Mucosa of gallbladder (tissue), 1 donor: ENCODE results near the gene CDKN1A. TPM values are rescaled to one million over a fixed set of nuclear protein-coding genes. Genes with fewer than 3 reads are reported as not detected.

Experiments
- DNase-seq: peaks from one replicate; pipeline ENCODE4 v3.0.0-alpha.2; 2020; ENCODE audit warnings: low spot score
- total RNA-seq: library from RNA; stranded (reverse); gene quantifications from one replicate; pipeline ENCODE4 v1.2.1, GENCODE V29; 2021
- donor health status: DM: no; HTN: no; CAD: no.

The CDKN1A gene
- total RNA-seq, 1 donor from 2014 or later: 71.2 TPM

DNA sequence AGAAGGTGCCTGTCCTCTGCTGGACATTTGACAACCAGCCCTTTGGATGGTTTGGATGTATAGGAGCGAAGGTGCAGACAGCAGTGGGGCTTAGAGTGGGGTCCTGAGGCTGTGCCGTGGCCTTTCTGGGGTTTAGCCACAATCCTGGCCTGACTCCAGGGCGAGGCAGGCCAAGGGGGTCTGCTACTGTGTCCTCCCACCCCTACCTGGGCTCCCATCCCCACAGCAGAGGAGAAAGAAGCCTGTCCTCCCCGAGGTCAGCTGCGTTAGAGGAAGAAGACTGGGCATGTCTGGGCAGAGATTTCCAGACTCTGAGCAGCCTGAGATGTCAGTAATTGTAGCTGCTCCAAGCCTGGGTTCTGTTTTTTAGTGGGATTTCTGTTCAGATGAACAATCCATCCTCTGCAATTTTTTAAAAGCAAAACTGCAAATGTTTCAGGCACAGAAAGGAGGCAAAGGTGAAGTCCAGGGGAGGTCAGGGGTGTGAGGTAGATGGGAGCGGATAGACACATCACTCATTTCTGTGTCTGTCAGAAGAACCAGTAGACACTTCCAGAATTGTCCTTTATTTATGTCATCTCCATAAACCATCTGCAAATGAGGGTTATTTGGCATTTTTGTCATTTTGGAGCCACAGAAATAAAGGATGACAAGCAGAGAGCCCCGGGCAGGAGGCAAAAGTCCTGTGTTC is 1.3 kb upstream of the CDKN1A start:
- DNase-seq: no peak

DNA sequence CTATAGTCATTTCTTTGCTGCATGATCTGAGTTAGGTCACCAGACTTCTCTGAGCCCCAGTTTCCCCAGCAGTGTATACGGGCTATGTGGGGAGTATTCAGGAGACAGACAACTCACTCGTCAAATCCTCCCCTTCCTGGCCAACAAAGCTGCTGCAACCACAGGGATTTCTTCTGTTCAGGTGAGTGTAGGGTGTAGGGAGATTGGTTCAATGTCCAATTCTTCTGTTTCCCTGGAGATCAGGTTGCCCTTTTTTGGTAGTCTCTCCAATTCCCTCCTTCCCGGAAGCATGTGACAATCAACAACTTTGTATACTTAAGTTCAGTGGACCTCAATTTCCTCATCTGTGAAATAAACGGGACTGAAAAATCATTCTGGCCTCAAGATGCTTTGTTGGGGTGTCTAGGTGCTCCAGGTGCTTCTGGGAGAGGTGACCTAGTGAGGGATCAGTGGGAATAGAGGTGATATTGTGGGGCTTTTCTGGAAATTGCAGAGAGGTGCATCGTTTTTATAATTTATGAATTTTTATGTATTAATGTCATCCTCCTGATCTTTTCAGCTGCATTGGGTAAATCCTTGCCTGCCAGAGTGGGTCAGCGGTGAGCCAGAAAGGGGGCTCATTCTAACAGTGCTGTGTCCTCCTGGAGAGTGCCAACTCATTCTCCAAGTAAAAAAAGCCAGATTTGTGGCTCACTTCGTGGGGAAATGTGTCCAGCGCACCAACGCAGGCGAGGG is 594 bp upstream of the CDKN1A start:
- DNase-seq: no peak

DNA sequence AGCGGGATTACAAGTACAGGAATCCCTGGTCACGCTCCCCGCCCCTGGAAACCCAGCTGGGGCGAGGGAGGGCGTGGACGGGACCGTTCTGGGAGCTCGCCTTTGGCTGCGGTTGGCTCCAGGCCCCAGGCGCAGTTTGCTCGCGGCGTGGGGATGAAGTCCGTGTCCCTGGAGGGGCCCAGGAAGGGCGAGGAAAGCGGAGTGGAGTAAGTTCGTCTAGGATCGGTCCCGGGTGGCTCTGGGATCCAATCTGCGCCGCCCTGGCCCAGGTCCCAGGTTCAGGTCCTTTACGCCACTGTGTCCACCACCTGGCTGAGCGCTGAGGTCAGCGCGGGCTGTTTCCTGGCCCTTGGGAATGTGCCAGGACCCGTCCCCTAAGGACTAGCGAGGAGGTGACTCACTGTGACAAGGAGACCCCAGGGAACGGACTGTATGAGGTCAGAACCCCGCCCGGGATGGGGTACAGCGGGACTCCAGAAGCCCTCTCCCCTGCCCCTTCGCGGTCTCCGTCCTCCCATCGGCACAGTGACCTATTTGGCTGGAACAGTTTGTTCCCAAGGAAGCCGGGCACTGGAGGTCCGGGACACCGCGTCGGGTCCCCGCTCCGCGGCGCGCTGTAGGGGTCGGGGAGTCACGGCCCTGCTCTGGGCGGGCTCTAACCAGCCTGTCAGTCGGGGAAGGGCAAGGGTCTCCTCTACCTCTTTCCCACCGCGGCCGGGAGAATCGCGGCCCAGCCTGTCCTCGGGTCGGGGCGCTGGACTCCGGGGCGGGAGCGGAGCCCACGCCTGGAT is 724 bp downstream of the CDKN1A start:
- peak; percentile 53 for DNase-seq

DNA sequence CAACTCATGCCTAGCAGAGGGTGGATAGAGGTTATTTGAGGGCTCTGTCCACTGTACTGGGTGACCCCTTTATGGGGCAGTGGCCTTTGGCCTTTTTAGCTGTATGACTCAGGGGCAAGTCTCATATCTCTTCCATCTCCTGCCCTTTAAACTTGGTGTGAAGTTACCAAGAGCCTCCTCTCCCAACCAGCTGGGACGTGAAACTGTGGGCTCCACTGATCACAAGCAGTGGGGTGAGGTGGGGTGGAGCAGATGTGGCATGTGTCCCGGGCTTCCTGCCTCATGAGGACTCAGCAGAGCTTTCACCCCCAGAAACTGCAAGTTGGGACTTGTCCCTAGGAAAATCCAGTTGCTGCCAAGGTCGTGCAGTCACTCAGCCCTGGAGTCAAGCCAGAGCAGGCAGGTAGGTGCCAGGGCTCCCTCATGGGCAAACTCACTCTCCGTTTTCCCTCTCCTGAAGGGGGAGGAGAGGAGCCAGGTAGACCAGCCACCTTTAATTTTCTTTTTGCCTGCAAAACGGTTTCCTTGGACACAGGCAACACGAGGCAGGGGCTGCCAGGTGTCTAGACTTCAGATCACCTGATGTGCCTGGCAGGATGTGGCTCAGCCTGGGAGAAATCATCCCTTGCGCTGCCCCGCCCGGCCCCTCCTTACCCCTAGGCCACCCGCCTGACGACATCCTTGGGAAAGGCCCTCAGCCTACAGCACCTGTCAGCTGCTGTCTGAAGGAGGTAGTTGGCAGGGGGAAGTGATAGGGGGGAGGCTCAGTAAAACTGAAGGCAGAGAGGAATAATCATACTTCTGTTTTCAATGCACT is 4.0 kb downstream of the CDKN1A start:
- peak; percentile 71 for DNase-seq

DNA sequence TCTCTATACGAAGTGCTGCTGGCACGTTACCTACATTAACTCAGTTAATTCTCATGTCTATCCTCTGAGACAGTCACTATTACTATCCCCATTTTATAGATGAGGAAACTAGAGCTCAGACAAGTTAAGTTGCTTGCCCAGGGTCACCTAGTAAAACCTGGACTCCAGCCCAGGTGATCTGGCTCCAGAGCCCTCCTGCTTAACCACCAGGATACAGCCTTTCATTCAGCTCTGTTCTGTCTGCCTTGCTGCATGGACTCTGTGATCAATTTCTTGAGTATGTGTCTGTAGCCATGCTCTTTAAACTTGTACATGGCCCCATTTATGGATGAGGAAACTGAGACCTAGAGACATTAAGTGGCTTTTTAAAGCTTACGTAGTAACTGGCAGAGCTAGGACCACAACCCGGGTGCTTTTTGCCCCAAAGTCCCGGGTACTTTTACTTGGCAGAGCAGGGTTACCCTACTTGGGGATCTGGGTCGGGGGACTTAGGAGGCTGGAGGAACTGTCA is 4.7 kb downstream of the CDKN1A start:
- DNase-seq: no peak

DNA sequence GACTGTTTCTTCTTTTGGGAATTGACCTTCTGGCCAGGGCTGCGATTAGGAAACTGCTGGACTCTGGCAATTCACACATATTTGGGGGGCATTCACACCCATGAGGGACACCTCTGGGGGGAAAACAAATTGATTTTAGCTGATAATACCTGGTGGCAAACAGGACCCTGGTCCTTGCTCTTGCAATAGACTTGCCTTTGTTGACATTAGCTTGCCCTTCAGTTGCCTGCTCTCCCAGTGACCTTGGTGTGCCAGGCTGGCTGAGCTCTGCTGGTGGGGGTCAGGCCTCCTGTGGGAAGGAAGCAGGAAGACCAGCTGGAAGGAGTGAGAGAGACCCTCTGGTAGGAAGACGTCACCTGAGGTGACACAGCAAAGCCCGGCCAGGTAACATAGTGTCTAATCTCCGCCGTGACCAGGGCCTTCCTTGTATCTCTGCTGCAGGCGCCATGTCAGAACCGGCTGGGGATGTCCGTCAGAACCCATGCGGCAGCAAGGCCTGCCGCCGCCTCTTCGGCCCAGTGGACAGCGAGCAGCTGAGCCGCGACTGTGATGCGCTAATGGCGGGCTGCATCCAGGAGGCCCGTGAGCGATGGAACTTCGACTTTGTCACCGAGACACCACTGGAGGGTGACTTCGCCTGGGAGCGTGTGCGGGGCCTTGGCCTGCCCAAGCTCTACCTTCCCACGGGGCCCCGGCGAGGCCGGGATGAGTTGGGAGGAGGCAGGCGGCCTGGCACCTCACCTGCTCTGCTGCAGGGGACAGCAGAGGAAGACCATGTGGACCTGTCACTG is 5.3 kb downstream of the CDKN1A start:
- no peak for DNase-seq

DNA sequence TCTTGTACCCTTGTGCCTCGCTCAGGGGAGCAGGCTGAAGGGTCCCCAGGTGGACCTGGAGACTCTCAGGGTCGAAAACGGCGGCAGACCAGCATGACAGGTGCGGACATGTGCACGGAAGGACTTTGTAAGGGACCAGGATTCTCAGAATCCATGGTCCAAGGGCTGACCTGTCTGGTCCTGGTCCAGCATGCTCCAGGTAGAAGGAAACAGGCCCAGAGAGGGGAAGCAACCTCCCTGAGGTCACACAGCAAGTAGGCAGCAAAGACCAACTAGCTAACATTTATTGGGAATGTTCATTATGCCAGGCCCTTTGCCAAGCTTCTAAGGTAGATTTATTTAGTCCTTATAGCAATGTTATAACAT is 5.9 kb downstream of the CDKN1A start:
- DNase-seq: no peak

DNA sequence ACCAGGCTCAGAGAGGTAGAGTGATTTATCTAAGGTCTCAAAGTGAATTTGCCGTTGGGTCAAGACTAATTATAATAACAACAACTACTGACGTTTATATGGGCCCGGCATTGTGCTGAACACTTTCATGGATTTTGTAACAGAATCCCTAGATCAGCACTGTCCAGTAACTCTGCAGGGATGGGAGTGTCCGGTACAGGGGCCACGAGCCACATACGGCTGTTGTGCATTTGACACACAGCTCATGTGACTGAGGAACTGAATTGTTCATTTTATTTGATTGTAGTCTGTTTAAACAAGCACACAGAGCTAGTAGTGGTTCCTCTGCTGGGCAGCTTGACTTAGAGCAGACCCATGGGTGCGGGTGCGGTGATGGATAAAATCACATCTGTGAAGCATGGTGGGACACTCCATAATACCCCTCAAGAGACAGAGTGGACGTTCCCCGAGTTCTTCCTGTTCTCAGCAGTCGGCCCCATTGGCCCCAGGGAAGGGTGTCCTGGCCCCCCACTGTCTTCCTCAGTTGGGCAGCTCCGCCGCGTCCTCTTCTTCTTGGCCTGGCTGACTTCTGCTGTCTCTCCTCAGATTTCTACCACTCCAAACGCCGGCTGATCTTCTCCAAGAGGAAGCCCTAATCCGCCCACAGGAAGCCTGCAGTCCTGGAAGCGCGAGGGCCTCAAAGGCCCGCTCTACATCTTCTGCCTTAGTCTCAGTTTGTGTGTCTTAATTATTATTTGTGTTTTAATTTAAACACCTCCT is 6.8 kb downstream of the CDKN1A start:
- no peak for DNase-seq

DNA sequence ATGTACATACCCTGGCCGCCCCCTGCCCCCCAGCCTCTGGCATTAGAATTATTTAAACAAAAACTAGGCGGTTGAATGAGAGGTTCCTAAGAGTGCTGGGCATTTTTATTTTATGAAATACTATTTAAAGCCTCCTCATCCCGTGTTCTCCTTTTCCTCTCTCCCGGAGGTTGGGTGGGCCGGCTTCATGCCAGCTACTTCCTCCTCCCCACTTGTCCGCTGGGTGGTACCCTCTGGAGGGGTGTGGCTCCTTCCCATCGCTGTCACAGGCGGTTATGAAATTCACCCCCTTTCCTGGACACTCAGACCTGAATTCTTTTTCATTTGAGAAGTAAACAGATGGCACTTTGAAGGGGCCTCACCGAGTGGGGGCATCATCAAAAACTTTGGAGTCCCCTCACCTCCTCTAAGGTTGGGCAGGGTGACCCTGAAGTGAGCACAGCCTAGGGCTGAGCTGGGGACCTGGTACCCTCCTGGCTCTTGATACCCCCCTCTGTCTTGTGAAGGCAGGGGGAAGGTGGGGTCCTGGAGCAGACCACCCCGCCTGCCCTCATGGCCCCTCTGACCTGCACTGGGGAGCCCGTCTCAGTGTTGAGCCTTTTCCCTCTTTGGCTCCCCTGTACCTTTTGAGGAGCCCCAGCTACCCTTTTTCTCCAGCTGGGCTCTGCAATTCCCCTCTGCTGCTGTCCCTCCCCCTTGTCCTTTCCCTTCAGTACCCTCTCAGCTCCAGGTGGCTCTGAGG is 7.6 kb downstream of the CDKN1A start:
- no peak for DNase-seq

DNA sequence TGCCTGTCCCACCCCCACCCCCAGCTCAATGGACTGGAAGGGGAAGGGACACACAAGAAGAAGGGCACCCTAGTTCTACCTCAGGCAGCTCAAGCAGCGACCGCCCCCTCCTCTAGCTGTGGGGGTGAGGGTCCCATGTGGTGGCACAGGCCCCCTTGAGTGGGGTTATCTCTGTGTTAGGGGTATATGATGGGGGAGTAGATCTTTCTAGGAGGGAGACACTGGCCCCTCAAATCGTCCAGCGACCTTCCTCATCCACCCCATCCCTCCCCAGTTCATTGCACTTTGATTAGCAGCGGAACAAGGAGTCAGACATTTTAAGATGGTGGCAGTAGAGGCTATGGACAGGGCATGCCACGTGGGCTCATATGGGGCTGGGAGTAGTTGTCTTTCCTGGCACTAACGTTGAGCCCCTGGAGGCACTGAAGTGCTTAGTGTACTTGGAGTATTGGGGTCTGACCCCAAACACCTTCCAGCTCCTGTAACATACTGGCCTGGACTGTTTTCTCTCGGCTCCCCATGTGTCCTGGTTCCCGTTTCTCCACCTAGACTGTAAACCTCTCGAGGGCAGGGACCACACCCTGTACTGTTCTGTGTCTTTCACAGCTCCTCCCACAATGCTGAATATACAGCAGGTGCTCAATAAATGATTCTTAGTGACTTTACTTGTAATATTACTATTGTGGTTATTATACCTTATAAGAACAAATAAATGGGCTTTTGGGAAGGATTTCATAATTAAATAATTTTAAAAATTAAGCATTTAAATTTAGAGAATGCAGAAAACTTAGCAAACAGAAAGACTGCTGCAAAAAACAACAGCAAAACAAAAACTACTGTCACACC is 8.4 kb downstream of the CDKN1A start:
- no peak for DNase-seq

DNA sequence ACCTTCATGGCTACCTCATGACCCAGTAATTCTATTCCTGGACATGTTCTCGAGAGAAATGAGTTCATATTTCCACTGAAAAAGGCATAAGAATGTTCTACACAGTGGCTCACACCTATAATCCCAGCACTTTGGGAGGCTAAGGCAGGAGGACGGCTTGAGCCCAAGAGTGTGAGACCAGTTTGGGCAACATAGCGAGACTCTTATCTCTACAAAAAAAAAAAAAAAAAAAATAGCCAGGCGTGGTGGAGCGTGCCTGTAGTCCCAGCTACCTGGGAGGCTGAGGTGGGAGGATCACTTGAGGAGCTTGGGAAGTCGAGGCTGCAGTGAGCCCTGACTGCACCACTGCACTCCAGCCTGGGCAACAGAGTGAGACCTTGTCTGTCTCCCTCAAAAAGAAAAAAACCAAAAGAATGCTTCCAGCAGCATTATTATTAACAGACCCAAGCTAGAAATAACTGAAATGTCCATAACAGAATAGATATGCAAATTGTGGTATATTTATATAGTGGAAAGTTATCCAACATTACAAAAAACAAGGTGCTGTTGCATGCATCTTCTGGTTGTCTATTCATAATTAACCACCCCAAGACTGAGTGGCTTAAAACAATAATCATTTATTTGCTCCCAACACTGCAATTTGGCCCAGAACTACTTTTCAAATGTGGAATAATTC is 9.7 kb downstream of the CDKN1A start:
- DNase-seq: no peak

DNA sequence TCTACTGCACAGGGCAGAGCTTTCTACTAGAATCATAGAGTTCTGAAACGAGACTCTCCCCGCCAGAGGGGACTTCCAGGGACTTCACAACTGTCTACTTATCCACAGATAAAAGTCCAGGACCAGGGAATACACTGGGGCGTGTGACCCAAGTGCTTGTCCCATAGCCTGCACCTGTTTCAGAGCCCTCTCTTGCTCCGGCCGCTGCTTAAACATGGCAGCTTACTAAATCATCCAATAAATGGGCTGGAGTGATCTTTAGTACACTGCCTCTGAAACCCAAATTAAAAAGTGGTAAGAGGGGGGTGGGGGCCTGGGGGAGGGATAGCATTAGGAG is 10.2 kb downstream of the CDKN1A start:
- DNase-seq: no peak

DNA sequence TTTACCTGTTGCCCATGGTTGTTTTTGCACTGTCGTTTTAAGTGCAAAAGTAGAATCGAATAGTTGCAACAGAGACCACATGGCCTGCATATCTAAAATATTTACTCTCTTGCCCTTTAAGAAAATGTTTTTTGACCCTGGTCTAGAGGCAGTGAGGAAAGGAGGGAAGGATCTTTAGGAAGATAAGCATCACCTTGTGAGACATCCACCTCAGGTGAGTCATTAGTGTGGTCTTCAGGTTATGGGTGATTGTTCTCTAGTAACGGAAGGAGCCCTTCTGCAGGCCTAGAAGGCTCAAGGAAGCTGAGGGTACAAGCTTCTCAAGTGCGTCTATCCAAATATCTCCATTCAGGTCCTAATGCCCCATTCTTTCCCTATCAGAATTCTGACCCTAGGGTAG is 12.5 kb downstream of the CDKN1A start:
- DNase-seq: no peak

DNA sequence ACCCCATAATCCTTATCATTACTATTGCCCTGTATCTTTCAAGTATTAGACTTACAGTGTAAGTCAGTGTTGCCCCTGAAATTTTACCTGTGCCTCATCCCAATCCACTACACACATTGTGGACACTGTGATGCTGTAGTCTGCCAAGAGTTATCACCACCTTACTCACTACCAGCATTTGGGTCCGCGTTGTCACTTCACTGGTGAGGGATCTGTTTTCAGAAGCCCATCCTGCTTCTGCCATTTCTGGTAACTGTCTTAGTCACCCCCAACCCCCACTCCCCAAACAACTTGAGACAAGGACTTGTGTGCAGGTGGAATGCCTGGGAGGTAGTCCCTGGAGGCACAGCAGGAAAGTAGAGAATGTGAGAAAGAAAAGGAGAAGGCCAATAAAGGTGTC is 13.1 kb downstream of the CDKN1A start:
- DNase-seq: no peak

DNA sequence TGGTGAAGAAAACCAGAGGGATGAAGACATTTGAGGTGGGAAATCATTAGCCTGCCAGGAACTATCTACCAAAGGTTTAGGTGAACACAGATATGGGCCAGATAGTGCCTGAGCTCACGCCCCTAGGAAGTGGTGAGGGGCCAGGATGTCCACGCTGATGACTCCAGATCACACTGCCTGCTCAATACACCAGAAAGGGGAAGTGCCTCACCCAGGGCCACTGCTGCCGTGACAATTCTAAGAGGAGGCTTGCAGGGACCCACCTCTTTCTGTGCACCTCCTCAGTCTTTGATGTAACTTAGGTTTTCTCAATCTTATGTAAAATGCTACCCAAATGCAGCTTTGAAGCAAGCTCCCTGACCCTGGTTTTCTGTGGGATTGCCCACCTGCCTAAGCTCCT is 13.7 kb downstream of the CDKN1A start:
- DNase-seq: no peak

DNA sequence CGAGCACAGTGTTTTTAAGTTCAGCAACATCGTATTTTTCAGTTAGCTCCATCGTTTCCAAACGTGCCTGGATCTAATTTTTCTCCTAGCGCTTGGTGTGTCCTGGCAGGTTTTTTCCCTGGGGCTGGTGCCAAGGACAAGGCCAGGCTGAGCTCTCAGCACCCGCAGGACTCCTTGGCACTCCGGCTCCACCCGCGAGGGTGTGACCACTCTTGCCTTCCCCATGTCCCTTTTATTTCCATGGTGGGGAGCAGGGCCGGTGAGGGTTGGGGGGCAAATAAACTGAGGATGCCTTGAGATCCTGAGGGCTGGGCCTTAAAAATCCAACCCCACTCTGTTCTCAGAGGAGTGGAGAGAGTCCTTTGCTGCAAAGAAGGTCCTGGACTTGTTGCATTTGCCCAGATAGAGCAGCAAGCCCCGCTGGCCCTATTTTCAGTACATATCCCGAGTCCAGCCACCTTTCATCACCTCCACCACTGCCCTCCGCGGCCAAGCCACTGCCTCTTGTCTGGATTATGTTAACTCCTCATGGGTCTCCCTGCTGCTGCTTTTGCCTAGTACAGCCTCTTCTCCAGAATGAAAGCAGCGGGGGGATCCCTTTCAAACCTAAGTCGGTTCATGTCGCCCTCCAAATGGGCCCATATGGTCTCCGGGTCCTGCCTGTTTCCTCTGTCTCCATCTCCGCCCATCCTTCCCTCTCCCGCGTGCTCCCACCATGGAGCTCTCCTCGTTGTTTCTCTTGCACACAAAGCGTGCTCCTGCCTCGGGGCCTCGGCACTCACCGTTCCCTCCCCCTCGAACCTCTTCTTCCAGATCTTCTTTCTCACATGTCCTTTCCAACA is 14.6 kb downstream of the CDKN1A start:
- no peak for DNase-seq

DNA sequence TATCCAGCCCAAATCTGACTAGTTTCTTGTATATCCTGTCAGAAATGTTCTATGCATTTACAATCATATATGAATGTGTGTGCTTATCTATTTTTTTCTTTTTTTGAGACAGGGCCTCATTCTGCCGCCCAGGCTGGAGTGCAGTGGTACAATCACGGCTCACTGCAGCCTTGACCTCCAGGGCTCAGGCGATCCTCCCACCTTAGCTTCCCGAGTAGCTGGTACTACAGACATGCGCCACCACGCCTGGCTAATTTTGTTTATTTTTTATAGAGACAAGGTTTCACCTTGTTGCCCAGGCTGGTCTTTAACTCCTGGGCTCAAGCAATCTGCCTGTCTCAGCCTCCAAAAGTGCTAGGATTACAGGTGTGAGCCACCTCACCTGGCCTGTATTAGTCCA is 16.1 kb downstream of the CDKN1A start:
- no peak for DNase-seq
